GM12878 (cell line): ENCODE data around the gene PTPN13. TPM values are rescaled to one million over a fixed set of nuclear protein-coding genes. Genes with fewer than 3 reads are reported as not detected.

Source experiments
- ATAC-seq: fragments of 200-7000 bp; cut with Tn5 transposase; 3 replicates; pipeline ENCODE4 v1.9.1; 2020; ENCODE audit warnings: mild to moderate bottlenecking, moderate library complexity
- BruUV-seq: library from RNA; stranded (reverse); fragments of 400-500 nt; replicated peaks from 2 replicates; lab custom pipeline; 2021; lab: Mats Ljungman, UMichigan
- CTCF ChIA-PET: fragments of 300-600 bp; sonication (Branson Sonifier 250); formaldehyde crosslinking; extraction: SDS; loops from one replicate; lab custom pipeline; 2021; ENCODE audit warnings: inconsistent platforms; lab: Yijun Ruan, JAX
- POLR2A ChIA-PET: fragments of 350-600 bp; formaldehyde crosslinking; extraction: SDS; loops from one replicate; lab custom pipeline; 2021; ENCODE audit warnings: inconsistent platforms; lab: Charles Lee
- RAD21 ChIA-PET: fragments of 300-600 bp; sonication (Branson Sonifier 250); formaldehyde crosslinking; loops from one replicate; lab custom pipeline; 2023; ENCODE audit warnings: antibody characterized with exemption; ENCODE audit not compliant: unreplicated experiment; lab: Charles Lee
- SMC1A ChIA-PET: fragments of 300-600 bp; sonication (Branson Sonifier 250); formaldehyde crosslinking; loops from one replicate; lab custom pipeline; 2023; ENCODE audit not compliant: unreplicated experiment, uncharacterized antibody; lab: Charles Lee
- DNase-seq: peaks from one replicate; pipeline ENCODE4 v3.0.0-alpha.2; 2011; ENCODE audit warnings: low read depth, low spot score
- FAIRE-seq: peaks from 3 replicates; lab custom pipeline; 2011; peaks lifted over from hg19 to GRCh38; lab: Jason Lieb, UNC
- H2AFZ ChIP-seq: 2 replicates; pipeline ENCODE4 v1.6.0; 2011; ENCODE audit warnings: low read depth, low read length, control low read depth; ENCODE audit not compliant: control insufficient read depth
- H3K27ac ChIP-seq: 2 replicates; pipeline ENCODE4 v1.5.1; 2011; ENCODE audit warnings: control low read depth; ENCODE audit not compliant: control insufficient read depth, insufficient read depth
- H3K27me3 ChIP-seq, 2 experiments: replicated peaks in 1 of 2; 2 replicates each; pipeline versions ENCODE4 v1.6.0 to v1.6.1; 2011; ENCODE audit warnings: low read length in 1 of 2; ENCODE audit not compliant: control insufficient read depth in 2 of 2, insufficient read depth in 2 of 2
- H3K36me3 ChIP-seq, 2 experiments: 2 replicates each; pipeline ENCODE4 v1.5.1; 2011; ENCODE audit warnings: low read length in 1 of 2; ENCODE audit not compliant: control insufficient read depth in 2 of 2, insufficient read depth in 2 of 2
- H3K4me1 ChIP-seq: 2 replicates; pipeline ENCODE4 v1.6.1; 2011; ENCODE audit warnings: mild to moderate bottlenecking, low read length, moderate library complexity, mixed read lengths; ENCODE audit not compliant: control insufficient read depth, insufficient read depth
- H3K4me2 ChIP-seq: 2 replicates; pipeline ENCODE4 v1.6.0; 2011; ENCODE audit warnings: control low read depth; ENCODE audit not compliant: control insufficient read depth, insufficient read depth
- H3K4me3 ChIP-seq: fragments of 200-600 bp; sonication (generic); 2 replicates; pipeline ENCODE4 v1.5.1; 2016
- H3K79me2 ChIP-seq: 2 replicates; pipeline ENCODE4 v1.6.0; 2011; ENCODE audit warnings: low read length; ENCODE audit not compliant: control insufficient read depth, insufficient read depth
- H3K9ac ChIP-seq: 2 replicates; pipeline ENCODE4 v1.8.0; 2011; ENCODE audit warnings: low read length, control low read depth, mixed read lengths; ENCODE audit not compliant: control insufficient read depth, insufficient read depth
- H3K9me3 ChIP-seq: replicated peaks from 3 replicates; pipeline ENCODE4 v1.5.1; 2011; ENCODE audit warnings: mild to moderate bottlenecking, low read length; ENCODE audit not compliant: control insufficient read depth, insufficient read depth
- H4K20me1 ChIP-seq: 2 replicates; pipeline ENCODE4 v1.6.0; 2011; ENCODE audit not compliant: control insufficient read depth, insufficient read depth
- DPF2 ChIP-seq: fragments of 450-650 bp; IDR thresholded peaks from 2 replicates; pipeline ENCODE4 v1.6.1; 2017; ENCODE audit warnings: mild to moderate bottlenecking
- HDGF ChIP-seq: fragments of 450-650 bp; IDR thresholded peaks from 2 replicates; pipeline ENCODE4 v1.6.1; 2016; ENCODE audit warnings: antibody characterized with exemption
- NR2C1 ChIP-seq: fragments of 450-650 bp; IDR thresholded peaks from 2 replicates; pipeline ENCODE4 v1.6.1; 2017; ENCODE audit warnings: antibody characterized with exemption, mild to moderate bottlenecking, moderate library complexity
- RUNX3 ChIP-seq: IDR thresholded peaks from 2 replicates; pipeline ENCODE4 v1.6.1; 2012; ENCODE audit warnings: low read length, inconsistent platforms
- SPI1 ChIP-seq: IDR thresholded peaks from 2 replicates; pipeline ENCODE4 v1.6.1; 2011; ENCODE audit warnings: low read depth, mild to moderate bottlenecking, low read length, moderate library complexity, borderline replicate concordance; ENCODE audit not compliant: insufficient read depth
- ZNF384 ChIP-seq: IDR thresholded peaks from 2 replicates; pipeline ENCODE4 v1.6.1; 2012; ENCODE audit warnings: low read depth, mild to moderate bottlenecking, low read length, improper control_type of control experiment, borderline replicate concordance
- in situ Hi-C: fragments of 300-500 bp; cut with MboI; formaldehyde crosslinking; loops from 9 replicates; pipeline ENCODE4 v1.14.3; 2018; ENCODE audit warnings: mixed read lengths
- intact Hi-C: fragments of 100-400 bp; cut with micrococcal nuclease; formaldehyde crosslinking; loops from one replicate; pipeline ENCODE4 v1.14.2; 2022; ENCODE audit not compliant: unreplicated experiment
- polyA plus RNA-seq, 11 experiments: library from polyadenylated mRNA; depleted of rRNA in 4 of 11; unstranded in 6 of 11; stranded (reverse) in 5 of 11; fragments of >200 nt; fragmentation: Nextera tagmentation in 4 of 11; fragmentation: Illumina TruSeq in 1 of 11; extraction: Ambion mirVana in 4 of 11; extraction: Trizol in 1 of 11; gene quantifications; 1 replicate in 1 of 11; 2 replicates in 10 of 11; pipeline versions ENCODE4 v1.2.1 to v1.2.3, GENCODE V29; 2011 to 2016; ENCODE audit warnings: inconsistent platforms in 2 of 11, missing spikeins in 2 of 11, low read depth in 1 of 11
- total RNA-seq, 4 experiments: library from RNA; depleted of rRNA in 3 of 4; stranded (reverse); fragments of >200 nt in 3 of 4; fragmentation: Illumina TruSeq in 1 of 4; extraction: Trizol in 1 of 4; gene quantifications; 2 replicates each; pipeline versions ENCODE4 v1.2.1 to v1.2.3, GENCODE V29; 2013 to 2021
- TF ChIP-seq, protein P1 (sequence below): fragments of 450-650 bp; formaldehyde crosslinking; IDR thresholded peaks from 2 replicates; pipeline ENCODE4 v1.5.0; 2022; ENCODE audit warnings: mild to moderate bottlenecking, missing genetic modification characterization
- TF ChIP-seq, protein P2 (sequence below): fragments of 450-650 bp; IDR thresholded peaks from 2 replicates; pipeline ENCODE4 v1.6.1; 2016; ENCODE audit warnings: mild to moderate bottlenecking
- TF ChIP-seq, protein P3 (sequence below): fragments of 450-650 bp; IDR thresholded peaks from 2 replicates; pipeline ENCODE4 v1.6.1; 2017; ENCODE audit warnings: borderline replicate concordance

The PTPN13 gene
- total and polyA plus RNA-seq, 10 of the 15 experiments (the other 5 are each of a cell fraction or from before 2014, with no cell fraction given), result 8.5 to 69.4 (median 33.9) TPM

DNA sequence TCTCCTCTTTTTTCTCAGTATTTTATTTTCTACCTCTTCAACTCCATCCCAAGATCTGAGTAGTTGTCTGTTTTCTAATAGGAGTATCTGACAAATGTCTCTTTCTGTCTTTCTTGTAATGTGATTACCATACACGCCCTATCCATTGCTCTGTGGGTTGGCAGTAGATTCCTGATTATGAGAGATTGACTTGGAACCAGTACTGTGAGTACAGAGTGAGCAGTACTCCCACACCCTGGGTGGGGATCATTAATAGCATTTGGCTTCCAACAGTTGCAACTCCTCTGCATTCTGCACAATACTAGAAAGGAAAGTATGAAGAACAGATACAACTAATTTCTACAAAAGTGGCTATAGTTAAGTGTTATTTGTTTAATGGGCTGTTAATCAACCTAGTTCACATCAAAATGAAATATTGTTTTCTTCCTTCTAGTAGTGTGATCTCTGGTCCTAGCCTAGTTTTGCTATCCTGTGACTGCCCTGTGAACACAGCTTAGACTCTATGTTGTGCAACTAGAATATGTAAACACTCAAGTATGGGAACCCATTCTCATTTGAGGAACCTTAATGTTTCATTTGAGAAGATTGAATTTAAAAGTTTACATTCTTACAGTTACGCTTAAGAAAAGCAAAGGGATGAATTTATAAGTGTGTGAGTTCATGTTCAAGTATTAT, 112.9 kb downstream of the PTPN13 start (continued):
- TF ChIP-seq, protein P1, sequence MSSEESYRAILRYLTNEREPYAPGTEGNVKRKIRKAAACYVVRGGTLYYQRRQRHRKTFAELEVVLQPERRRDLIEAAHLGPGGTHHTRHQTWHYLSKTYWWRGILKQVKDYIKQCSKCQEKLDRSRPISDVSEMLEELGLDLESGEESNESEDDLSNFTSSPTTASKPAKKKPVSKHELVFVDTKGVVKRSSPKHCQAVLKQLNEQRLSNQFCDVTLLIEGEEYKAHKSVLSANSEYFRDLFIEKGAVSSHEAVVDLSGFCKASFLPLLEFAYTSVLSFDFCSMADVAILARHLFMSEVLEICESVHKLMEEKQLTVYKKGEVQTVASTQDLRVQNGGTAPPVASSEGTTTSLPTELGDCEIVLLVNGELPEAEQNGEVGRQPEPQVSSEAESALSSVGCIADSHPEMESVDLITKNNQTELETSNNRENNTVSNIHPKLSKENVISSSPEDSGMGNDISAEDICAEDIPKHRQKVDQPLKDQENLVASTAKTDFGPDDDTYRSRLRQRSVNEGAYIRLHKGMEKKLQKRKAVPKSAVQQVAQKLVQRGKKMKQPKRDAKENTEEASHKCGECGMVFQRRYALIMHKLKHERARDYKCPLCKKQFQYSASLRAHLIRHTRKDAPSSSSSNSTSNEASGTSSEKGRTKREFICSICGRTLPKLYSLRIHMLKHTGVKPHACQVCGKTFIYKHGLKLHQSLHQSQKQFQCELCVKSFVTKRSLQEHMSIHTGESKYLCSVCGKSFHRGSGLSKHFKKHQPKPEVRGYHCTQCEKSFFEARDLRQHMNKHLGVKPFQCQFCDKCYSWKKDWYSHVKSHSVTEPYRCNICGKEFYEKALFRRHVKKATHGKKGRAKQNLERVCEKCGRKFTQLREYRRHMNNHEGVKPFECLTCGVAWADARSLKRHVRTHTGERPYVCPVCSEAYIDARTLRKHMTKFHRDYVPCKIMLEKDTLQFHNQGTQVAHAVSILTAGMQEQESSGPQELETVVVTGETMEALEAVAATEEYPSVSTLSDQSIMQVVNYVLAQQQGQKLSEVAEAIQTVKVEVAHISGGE (CRISPR knock-in tag), result no peak
- no peak for TF ChIP-seq NR2C1
- TF ChIP-seq RUNX3, result no peak
- TF ChIP-seq, all 136 proteins: peak for 0

DNA sequence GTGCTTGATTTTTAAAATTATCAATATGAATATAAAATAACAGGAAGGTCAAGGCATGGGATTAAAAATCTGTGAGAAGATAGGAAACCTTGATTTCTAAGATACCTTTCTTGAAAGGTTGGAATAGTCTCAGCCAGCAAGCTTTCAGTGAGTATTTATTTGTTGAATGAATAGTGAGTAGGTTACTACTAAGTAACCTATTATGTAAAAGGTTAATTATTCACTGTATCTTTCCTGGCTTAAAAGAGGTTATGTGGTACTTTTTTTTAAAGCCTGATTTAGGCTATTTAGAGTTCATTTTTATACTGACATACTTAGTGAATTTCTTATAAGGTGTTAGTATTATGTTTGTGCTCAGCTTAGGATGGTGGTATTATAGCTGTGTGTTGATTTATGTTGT, 123.5 kb downstream of the PTPN13 start:
- H3K27ac ChIP-seq, result no peak overlapping the region
- ChIA-PET RAD21 (interaction anchor here (0.8 to 1.8 kb wide), 7 partner anchors 12 to 218 kb away, joined by 3 to 6 read pairs (median 3); partner anchors contain the start of gene PTPN13), SMC1A (interaction anchor here (0.6 to 2.1 kb wide), 9 partner anchors 9 to 219 kb away, joined by 3 to 5 read pairs (median 4); partner anchors contain the start of gene PTPN13), CTCF (interaction anchor here (0.5 to 3.9 kb wide), 6 partner anchors 9 to 220 kb away, joined by 3 to 18 read pairs (median 4); no protein-coding TSS in a partner anchor), POLR2A (interaction anchor here (1.4 kb wide), 1 partner anchor 110 kb away, joined by 3 read pairs; no protein-coding TSS in a partner anchor)
- no peak overlapping the region for H3K4me2 ChIP-seq
- H4K20me1 ChIP-seq, result no peaks in the 10 kb centered on the region
- intact Hi-C loops, result no loop called here
- no peaks in the 10 kb centered on the region for H3K36me3 ChIP-seq
- H3K4me3 ChIP-seq, result no peak overlapping the region
- no peaks in the 10 kb centered on the region for H3K9me3 ChIP-seq
- H3K27me3 ChIP-seq, result no peaks in the 10 kb centered on the region
- in situ Hi-C loops, result no loop called here
- H3K9ac ChIP-seq, result no peak overlapping the region
- FAIRE-seq, result peak; percentile 31
- H3K79me2 ChIP-seq, result no peaks in the 10 kb centered on the region
- BruUV-seq, result no TSS peak
- no peak overlapping the region for H2AFZ ChIP-seq
- TF ChIP-seq ZNF384 (peak; percentile 11; the same call in 1 of the 2 replicates), HDGF (no peak), SPI1 (no peak), DPF2 (no peak)
- TF ChIP-seq, protein P2, sequence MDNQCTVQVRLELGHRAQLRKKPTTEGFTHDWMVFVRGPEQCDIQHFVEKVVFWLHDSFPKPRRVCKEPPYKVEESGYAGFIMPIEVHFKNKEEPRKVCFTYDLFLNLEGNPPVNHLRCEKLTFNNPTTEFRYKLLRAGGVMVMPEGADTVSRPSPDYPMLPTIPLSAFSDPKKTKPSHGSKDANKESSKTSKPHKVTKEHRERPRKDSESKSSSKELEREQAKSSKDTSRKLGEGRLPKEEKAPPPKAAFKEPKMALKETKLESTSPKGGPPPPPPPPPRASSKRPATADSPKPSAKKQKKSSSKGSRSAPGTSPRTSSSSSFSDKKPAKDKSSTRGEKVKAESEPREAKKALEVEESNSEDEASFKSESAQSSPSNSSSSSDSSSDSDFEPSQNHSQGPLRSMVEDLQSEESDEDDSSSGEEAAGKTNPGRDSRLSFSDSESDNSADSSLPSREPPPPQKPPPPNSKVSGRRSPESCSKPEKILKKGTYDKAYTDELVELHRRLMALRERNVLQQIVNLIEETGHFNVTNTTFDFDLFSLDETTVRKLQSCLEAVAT, result no peak
- TF ChIP-seq, protein P3, sequence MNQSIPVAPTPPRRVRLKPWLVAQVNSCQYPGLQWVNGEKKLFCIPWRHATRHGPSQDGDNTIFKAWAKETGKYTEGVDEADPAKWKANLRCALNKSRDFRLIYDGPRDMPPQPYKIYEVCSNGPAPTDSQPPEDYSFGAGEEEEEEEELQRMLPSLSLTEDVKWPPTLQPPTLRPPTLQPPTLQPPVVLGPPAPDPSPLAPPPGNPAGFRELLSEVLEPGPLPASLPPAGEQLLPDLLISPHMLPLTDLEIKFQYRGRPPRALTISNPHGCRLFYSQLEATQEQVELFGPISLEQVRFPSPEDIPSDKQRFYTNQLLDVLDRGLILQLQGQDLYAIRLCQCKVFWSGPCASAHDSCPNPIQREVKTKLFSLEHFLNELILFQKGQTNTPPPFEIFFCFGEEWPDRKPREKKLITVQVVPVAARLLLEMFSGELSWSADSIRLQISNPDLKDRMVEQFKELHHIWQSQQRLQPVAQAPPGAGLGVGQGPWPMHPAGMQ, result no peak
- peak; percentile 56 for ATAC-seq
- DNase-seq, result no peak
- H3K4me1 ChIP-seq, result no peaks in the 10 kb centered on the region
